T-helper 1 cell treated with Interleukin-12 subunit alpha and Interleukin-12 subunit beta and Interleukin-4 antibody, amounts not matched to agents 30 ng/mL and 1 ng/mL, for 36 hours (primary cell): ENCODE results near the gene MXD4. TPM values are rescaled to one million over a fixed set of nuclear protein-coding genes. Genes with fewer than 3 reads are reported as not detected.

Experiments used
- intact Hi-C: fragments of 100-400 bp; cut with micrococcal nuclease; formaldehyde crosslinking; loops from one replicate; pipeline ENCODE4 v1.15.1; 2024
- total RNA-seq: library from RNA; stranded (reverse); gene quantifications from 2 replicates; pipeline ENCODE4 v1.2.3, GENCODE V29; 2022

The MXD4 gene
- total RNA-seq, 1 donor from 2014 or later: 25.1 TPM

- intact Hi-C loops: no loop called here
These were observed 3.5 kb upstream of the MXD4 start for GRCh38 chr4:2265113-2266110.

GRCh38 chr4:2264481-2265041 is 2.7 kb upstream of the MXD4 start:
- intact Hi-C loops: no loop called here

GRCh38 chr4:2263926-2264321 is 2.0 kb upstream of the MXD4 start:
- intact Hi-C loops: loop anchor here (2.0 kb wide), 3 partner anchors 27 to 551 kb away; partner anchors contain the start of genes NELFA and SLBP

GRCh38 chr4:2262944-2263250 is 988 bp upstream of the MXD4 start:
- intact Hi-C loops: loop anchor here (1.0 to 2.0 kb wide), 14 partner anchors 19 to 811 kb away; partner anchors contain the start of genes CFAP99, FAM193A, GRK4 and HAUS3

GRCh38 chr4:2262145-2262943 is 435 bp upstream of the MXD4 start:
- intact Hi-C loops: loop anchor here (1.0 to 2.0 kb wide), 14 partner anchors 20 to 812 kb away; partner anchors contain the start of genes CFAP99, FAM193A, GRK4 and HAUS3

GRCh38 chr4:2261110-2261852 is 628 bp downstream of the MXD4 start:
- intact Hi-C loops: no loop called here

- intact Hi-C loops: no loop called here
These were observed 1.4 kb downstream of the MXD4 start for GRCh38 chr4:2260344-2261109.

- intact Hi-C loops: no loop called here
These were observed 2.2 kb downstream of the MXD4 start for GRCh38 chr4:2259541-2260343.

GRCh38 chr4:2259036-2259540 is 2.8 kb downstream of the MXD4 start:
- intact Hi-C loops: no loop called here

GRCh38 chr4:2258091-2259035 is 3.5 kb downstream of the MXD4 start:
- intact Hi-C loops: no loop called here

GRCh38 chr4:2257361-2258081 is 4.4 kb downstream of the MXD4 start:
- intact Hi-C loops: no loop called here

- intact Hi-C loops: no loop called here
These were observed 5.1 kb downstream of the MXD4 start for GRCh38 chr4:2256781-2257191.

- intact Hi-C loops: no loop called here
These were observed 5.7 kb downstream of the MXD4 start for GRCh38 chr4:2256156-2256731.

- intact Hi-C loops: no loop called here
These were observed 6.3 kb downstream of the MXD4 start for GRCh38 chr4:2255501-2256155.

- intact Hi-C loops: no loop called here
These were observed 7.0 kb downstream of the MXD4 start for GRCh38 chr4:2254665-2255500.
